BJ (cell line): Measurements from ENCODE around the gene RAC2. TPM values are rescaled to one million over a fixed set of nuclear protein-coding genes. Genes with fewer than 3 reads are reported as not detected.
"Not testable (repeated sequence)": the region's sequence is repeated elsewhere in the genome, so short reads cannot be mapped to it uniquely, and the experiment has no call there.

Source experiments
- CTCF ChIA-PET: fragments of 350-600 bp; formaldehyde crosslinking; extraction: SDS; loops from one replicate; lab custom pipeline; 2021; ENCODE audit warnings: antibody characterized with exemption, inconsistent platforms; lab: Yijun Ruan, JAX
- POLR2A ChIA-PET: fragments of 300-600 bp; sonication (Branson Sonifier 250); formaldehyde crosslinking; extraction: SDS; loops from one replicate; lab custom pipeline; 2021; ENCODE audit warnings: antibody characterized with exemption; lab: Charles Lee
- DNase-seq: peaks from one replicate; pipeline ENCODE4 v3.0.0-alpha.2; 2011; ENCODE audit warnings: low read depth
- H3K27me3 ChIP-seq: 2 replicates; pipeline ENCODE4 v1.6.0; 2011; ENCODE audit warnings: low read length; ENCODE audit not compliant: control insufficient read depth, insufficient read depth
- H3K36me3 ChIP-seq: 2 replicates; pipeline ENCODE4 v1.5.1; 2011; ENCODE audit warnings: low read length; ENCODE audit not compliant: control insufficient read depth, insufficient read depth
- H3K4me3 ChIP-seq: 2 replicates; pipeline ENCODE4 v1.5.1; 2011; ENCODE audit warnings: low read depth, mild to moderate bottlenecking, control low read depth, low read length
- CTCF ChIP-seq: IDR thresholded peaks from 2 replicates; pipeline ENCODE4 v1.5.1; 2011; ENCODE audit warnings: low read depth, mild to moderate bottlenecking, control low read depth, inconsistent platforms, low read length, moderate library complexity; ENCODE audit not compliant: insufficient read depth
- polyA plus RNA-seq: library from polyadenylated mRNA; depleted of rRNA; stranded (reverse); fragments of >200 nt; gene quantifications from 2 replicates; pipeline ENCODE4 v1.2.3, GENCODE V29; 2011

RAC2 gene
- polyA plus RNA-seq, 1 experiment: 25.7 TPM

GRCh38 chr22:37203354-37204044 lies 40.6 kb downstream of the RAC2 start:
- Histone ChIP-seq H3K4me3 (no peak overlapping the region), H3K36me3 (no peaks in the 10 kb centered on the region), H3K27me3 (peaks cover 2% of the 10 kb centered on the region)
- ChIA-PET CTCF (interaction anchor here (0.6 to 1.1 kb wide), 3 partner anchors 127 to 422 kb away, joined by 3 to 4 read pairs (median 3); no protein-coding TSS in a partner anchor), POLR2A (no interaction called here)
- no peak for TF ChIP-seq CTCF
- DNase-seq: no peak

GRCh38 chr22:37202716-37203115 lies 41.4 kb downstream of the RAC2 start:
- Histone ChIP-seq H3K27me3 (no peaks in the 10 kb centered on the region), H3K36me3 (no peaks in the 10 kb centered on the region), H3K4me3 (no peak overlapping the region)
- ChIA-PET POLR2A (no interaction called here), CTCF (interaction anchor here (0.6 to 1.1 kb wide), 2 partner anchors 157 to 421 kb away, joined by 3 to 4 read pairs; no protein-coding TSS in a partner anchor)
- DNase-seq: no peak
- no peak for TF ChIP-seq CTCF

GRCh38 chr22:37202001-37202555 lies 42.0 kb downstream of the RAC2 start:
- CTCF ChIA-PET: no interaction called here
- DNase-seq: no peak
- Histone ChIP-seq H3K27me3 (no peaks in the 10 kb centered on the region), H3K4me3 (no peak overlapping the region), H3K36me3 (no peaks in the 10 kb centered on the region)
- POLR2A ChIA-PET: no interaction called here
- no peak for TF ChIP-seq CTCF

- POLR2A ChIA-PET, H3K36me3 ChIP-seq, DNase-seq, H3K27me3 ChIP-seq, H3K4me3 ChIP-seq: not testable (repeated sequence)
- CTCF ChIA-PET: interaction anchor here (6.1 kb wide), 1 partner anchor 37 kb away, joined by 161 read pairs; no protein-coding TSS in a partner anchor
Observed at GRCh38 chr22:37201443-37201820, 42.6 kb downstream of the RAC2 start.

GRCh38 chr22:37199760-37200108 lies 44.3 kb downstream of the RAC2 start:
- no peak for DNase-seq
- Histone ChIP-seq H3K27me3 (no peaks in the 10 kb centered on the region), H3K4me3 (no peak overlapping the region), H3K36me3 (no peaks in the 10 kb centered on the region)
- TF ChIP-seq CTCF: no peak
- CTCF ChIA-PET: interaction anchor here (0.9 to 6.1 kb wide), 45 partner anchors 10 to 421 kb away, joined by 3 to 161 read pairs (median 5); partner anchors contain the start of genes C1QTNF6, IL2RB, KCTD17 and RAC2
- POLR2A ChIA-PET: no interaction called here
